A549 treated with AZD9567 at 1 μM for 4 hours (cell line): ENCODE measurements around the gene KLHL24. TPM values are rescaled to one million over a fixed set of nuclear protein-coding genes. Genes with fewer than 3 reads are reported as not detected.

ENCODE experiments used
- total RNA-seq: library from RNA; stranded (reverse); fragments of 200-300 nt; extraction: Qiagen RNA extraction; gene quantifications from 5 replicates; pipeline ENCODE4 v1.2.3, GENCODE V29; 2022; ENCODE audit not compliant: insufficient read depth

KLHL24 gene, protein sequence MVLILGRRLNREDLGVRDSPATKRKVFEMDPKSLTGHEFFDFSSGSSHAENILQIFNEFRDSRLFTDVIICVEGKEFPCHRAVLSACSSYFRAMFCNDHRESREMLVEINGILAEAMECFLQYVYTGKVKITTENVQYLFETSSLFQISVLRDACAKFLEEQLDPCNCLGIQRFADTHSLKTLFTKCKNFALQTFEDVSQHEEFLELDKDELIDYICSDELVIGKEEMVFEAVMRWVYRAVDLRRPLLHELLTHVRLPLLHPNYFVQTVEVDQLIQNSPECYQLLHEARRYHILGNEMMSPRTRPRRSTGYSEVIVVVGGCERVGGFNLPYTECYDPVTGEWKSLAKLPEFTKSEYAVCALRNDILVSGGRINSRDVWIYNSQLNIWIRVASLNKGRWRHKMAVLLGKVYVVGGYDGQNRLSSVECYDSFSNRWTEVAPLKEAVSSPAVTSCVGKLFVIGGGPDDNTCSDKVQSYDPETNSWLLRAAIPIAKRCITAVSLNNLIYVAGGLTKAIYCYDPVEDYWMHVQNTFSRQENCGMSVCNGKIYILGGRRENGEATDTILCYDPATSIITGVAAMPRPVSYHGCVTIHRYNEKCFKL
- total RNA-seq = 5.1 to 8.8 TPM (median 6.5 TPM) in 5 replicates

DNA sequence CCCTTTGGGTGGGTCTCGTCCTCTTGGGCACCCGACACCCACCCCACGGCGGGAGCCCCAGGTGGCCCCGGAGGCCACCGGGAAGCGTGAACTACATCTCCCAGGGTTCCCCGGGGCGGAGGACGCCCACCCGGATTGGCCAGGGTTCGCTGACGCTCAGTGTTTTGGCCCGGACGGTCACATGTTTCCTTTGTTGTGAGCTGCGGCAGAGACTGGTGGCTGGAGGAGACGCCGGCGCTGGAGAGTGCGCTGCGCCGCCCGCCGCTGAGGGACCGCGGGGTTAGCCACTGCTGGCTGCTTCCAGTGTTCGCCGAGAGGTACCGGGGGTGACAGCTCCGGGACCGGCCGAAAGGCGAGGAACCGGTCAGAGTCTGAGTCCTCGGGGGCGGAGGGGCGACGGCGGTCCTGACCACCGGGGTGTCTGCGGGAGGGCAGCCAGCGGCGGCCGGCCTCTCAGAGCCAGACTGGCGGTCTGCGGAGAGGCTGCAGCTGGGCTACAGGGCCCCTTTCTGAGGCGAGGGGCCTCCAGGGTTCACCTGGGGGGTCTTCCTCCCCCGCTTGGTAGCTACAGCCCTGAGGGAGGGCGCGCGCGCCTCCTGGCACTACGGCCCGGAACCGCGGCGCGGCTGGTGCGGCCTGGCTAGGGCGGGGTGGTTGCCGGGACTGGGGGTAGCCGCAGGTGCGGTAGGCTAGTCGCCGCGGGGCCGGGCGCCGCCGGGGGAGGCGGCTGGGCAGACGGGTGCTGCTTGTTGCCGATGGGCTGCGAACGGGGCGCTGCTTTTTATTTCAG lies at the start of gene KLHL24:
Gene KLHL24 (plus strand): TSS at position 193 of the 790 bp plus-strand sequence. CDS start 14,734 bp downstream, outside the sequence.

DNA sequence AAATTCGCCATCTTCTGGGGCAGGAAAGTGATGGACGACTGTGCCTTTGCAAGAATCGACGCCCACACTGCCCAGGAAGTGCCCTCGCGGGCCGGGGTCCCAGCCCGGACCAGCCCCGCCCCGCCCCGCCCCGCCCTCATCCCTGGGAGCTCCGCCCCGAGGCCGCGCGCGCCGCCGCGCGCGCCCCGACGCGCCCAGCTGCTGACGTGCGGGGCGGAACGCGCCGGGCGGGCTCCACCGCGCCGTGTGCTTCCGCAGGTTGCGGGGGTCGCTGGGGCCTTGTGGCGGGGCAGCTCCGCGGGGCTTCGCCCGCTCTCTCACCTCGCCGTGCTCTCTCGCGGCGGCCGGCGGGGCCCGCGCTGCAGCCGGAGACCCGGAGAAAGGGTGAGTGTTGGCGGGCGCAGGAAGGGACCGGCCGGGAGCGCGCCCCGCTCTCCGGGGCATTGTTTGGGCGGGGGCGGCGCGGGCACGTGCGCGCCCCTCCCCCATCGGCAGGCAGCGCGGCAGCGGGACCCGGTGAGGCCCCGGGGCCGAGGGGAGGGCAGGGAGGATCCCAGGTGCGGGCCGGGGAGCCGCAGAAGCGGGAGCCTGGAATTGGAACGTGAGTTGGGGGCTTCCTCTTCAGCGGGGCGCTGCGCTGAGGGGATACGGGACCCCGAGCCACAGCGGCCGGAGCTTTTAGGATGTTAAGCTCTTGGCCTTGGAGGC lies 62.3 kb downstream of the KLHL24 start, which contains the start of gene YEATS2:
Gene YEATS2 (plus strand): TSS at position 188 of the 708 bp plus-strand sequence. CDS start 17,366 bp downstream, outside the sequence.

Other genes with a start within 250 kb of the KLHL24 start
- 0.13 to 0.26 TPM (median 0.17 TPM) in 4 of 5 replicates, not detected in the other for gene MCF2L2, start 207.0 kb upstream of the KLHL24 start, total RNA-seq
- not detected in 5 replicates for gene KLHL6, start 79.9 kb upstream of the KLHL24 start, total RNA-seq
- 10.5 to 14.0 TPM (median 12.0 TPM) in 5 replicates for gene YEATS2, start 62.2 kb downstream of the KLHL24 start, total RNA-seq
- gene MAP6D1, start 190.0 kb downstream of the KLHL24 start, total RNA-seq = 7.2 to 11.2 TPM (median 8.0 TPM) in 5 replicates
- gene PARL, start 249.3 kb downstream of the KLHL24 start, total RNA-seq = 59.0 to 71.3 TPM (median 66.5 TPM) in 5 replicates